ENCODE measurements around the gene APMAP. TPM values are rescaled to one million over a fixed set of nuclear protein-coding genes. Genes with fewer than 3 reads are reported as not detected.

Gene APMAP
- total RNA-seq, 1 experiment from 2014 or later, result 67.8 TPM

DNA sequence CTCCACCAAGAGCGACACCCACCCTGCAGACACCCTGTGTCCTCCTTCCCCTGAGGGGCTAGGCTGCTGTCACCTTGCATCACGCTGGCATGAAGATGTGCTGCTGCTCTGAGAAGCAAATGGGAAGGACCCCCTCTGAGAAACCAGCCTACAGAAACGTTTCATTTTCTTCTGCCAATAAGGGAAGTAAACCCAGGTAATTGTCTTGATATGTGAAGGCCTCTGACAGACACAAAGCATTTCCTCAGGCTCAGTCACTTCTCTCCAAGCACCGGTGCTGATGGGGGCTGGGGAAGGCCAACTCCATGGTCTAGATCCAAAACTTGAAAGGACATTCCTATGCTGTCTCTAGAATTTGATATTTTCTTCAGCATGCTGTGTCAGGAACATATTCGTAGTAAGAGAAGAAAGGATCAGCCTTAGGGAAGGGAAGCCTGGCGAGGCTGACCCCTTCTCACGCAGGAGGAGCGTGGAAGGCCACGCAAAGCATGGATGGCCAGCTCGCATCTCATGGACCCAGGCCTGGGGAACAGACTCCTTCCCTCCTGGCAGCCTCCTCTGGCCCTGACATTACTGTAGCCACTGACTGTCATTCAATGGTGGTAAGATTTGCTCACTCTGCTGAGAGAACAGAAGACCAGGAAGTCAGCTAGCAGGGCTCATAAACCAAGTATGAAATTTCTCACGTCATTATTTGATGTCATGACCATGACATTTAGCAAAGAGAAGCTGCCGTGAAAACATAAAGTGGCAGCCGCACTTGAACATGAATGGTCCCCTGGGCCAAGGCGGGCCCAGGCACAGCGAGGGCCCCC is 44.9 kb upstream of the APMAP start:
- Mint-ChIP-seq H3K27me3 (ENCODE audit: low read depth) (peaks cover 12% of the 10 kb centered on the region), H3K4me1 (peaks cover 10 to 11% of the 10 kb centered on the region in 2 experiments), H3K9me3 (no peaks in the 10 kb centered on the region), H3K27ac (peak overlapping the region in 1 of 3 experiments; percentile 70; a peak in 1 of 7 replicates), H3K36me3 (ENCODE audit: insufficient read depth in 1 of 3, low read depth in 3 of 3) (peaks cover 0 to 2% (median 0%) of the 10 kb centered on the region in 3 experiments; a peak in 1 of 7 replicates), H3K4me3 (no peak overlapping the region)
- Histone ChIP-seq H3K27ac (ENCODE audit: insufficient read length, low read depth, low read length) (no peak overlapping the region), H3K23ac (ENCODE audit: insufficient read length, low read depth, low read length) (no peak overlapping the region), H3K27me3 (ENCODE audit: insufficient read depth, low read length) (no peaks in the 10 kb centered on the region), H2BK5ac (ENCODE audit: insufficient read length, low read length) (no peak overlapping the region), H4K8ac (replicated peaks; ENCODE audit: insufficient read length, low read depth, low read length) (no peak overlapping the region), H3K9me3 (ENCODE audit: control insufficient read depth, low read depth, low read length) (no peaks in the 10 kb centered on the region), H3K79me2 (ENCODE audit: insufficient read depth, low read length) (no peaks in the 10 kb centered on the region), H4K5ac (ENCODE audit: insufficient read length, low read depth, low read length) (no peak overlapping the region), H3K4ac (ENCODE audit: low read depth, low read length) (no peak overlapping the region), H4K91ac (ENCODE audit: insufficient read length, low read depth, low read length) (no peak overlapping the region), H2BK20ac (ENCODE audit: low read depth, low read length, poor library complexity, severe bottlenecking) (no peak overlapping the region), H3K18ac (ENCODE audit: insufficient read length, low read depth, low read length) (no peak overlapping the region), H3K23me2 (ENCODE audit: insufficient read length, low read depth, low read length, poor library complexity, severe bottlenecking) (no peaks in the 10 kb centered on the region), H2BK120ac (ENCODE audit: low read depth, low read length, poor library complexity, severe bottlenecking) (no peak overlapping the region), H3K4me1 (ENCODE audit: insufficient read depth, low read length) (peaks cover 2% of the 10 kb centered on the region; the same call in 1 of the 2 replicates), H2BK12ac (ENCODE audit: insufficient read length, low read depth, low read length) (no peak overlapping the region), H3T11ph (ENCODE audit: low read length) (no peak overlapping the region), H3K14ac (ENCODE audit: insufficient read depth, low read length) (no peak overlapping the region), H2AFZ (ENCODE audit: low read length) (no peak overlapping the region), H2BK15ac (ENCODE audit: low read depth, low read length) (no peak overlapping the region), H3K9ac (ENCODE audit: extremely low read depth, insufficient read length, low read length) (no peak overlapping the region), H3K56ac (ENCODE audit: insufficient read length, low read depth, low read length) (no peak overlapping the region), H4K20me1 (ENCODE audit: control insufficient read depth, insufficient read depth, insufficient read length) (no peaks in the 10 kb centered on the region), H3K4me2 (ENCODE audit: insufficient read depth, insufficient read length, low read length) (no peak overlapping the region), H2AK5ac (ENCODE audit: insufficient read length, low read length) (no peak overlapping the region), H3K79me1 (ENCODE audit: insufficient read depth, low read depth, low read length, poor library complexity, severe bottlenecking) (no peaks in the 10 kb centered on the region)
- TF ChIP-seq, protein P1, sequence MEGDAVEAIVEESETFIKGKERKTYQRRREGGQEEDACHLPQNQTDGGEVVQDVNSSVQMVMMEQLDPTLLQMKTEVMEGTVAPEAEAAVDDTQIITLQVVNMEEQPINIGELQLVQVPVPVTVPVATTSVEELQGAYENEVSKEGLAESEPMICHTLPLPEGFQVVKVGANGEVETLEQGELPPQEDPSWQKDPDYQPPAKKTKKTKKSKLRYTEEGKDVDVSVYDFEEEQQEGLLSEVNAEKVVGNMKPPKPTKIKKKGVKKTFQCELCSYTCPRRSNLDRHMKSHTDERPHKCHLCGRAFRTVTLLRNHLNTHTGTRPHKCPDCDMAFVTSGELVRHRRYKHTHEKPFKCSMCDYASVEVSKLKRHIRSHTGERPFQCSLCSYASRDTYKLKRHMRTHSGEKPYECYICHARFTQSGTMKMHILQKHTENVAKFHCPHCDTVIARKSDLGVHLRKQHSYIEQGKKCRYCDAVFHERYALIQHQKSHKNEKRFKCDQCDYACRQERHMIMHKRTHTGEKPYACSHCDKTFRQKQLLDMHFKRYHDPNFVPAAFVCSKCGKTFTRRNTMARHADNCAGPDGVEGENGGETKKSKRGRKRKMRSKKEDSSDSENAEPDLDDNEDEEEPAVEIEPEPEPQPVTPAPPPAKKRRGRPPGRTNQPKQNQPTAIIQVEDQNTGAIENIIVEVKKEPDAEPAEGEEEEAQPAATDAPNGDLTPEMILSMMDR (conservative IDR thresholded peaks at IDR 0.05), result no peak
- WGBS (ENCODE audit: extremely low coverage, insufficient read length, low lambda C conversion rate), result no CpG with 5 or more reads among the region's 15 CpGs
- no peak for DNase-seq
